ENCODE results near the gene ARHGAP1. TPM values are rescaled to one million over a fixed set of nuclear protein-coding genes. Genes with fewer than 3 reads are reported as not detected.

ARHGAP1 gene
- total and polyA plus RNA-seq, 2 donors (not counting 3 experiments of a cell fraction or from before 2014, with no cell fraction given), result 30.9 to 58.2 TPM

GRCh38 chr11:46697723-46698122 is 2.7 kb downstream of the ARHGAP1 start:
- FAIRE-seq (no peak), DNase-seq (ENCODE audit: low read depth, low spot score) (no peak)
- BruUV-seq (replicated peaks), result no TSS peak
- ChIA-PET CTCF (no interaction called here), POLR2A (no interaction called here)
- H3K27ac ChIP-seq (ENCODE audit: insufficient read depth, low read depth, low read length), result no peak overlapping the region
- no peaks in the 10 kb centered on the region for H4K20me1 ChIP-seq (replicated peaks; ENCODE audit: control insufficient read depth, extremely low read depth, insufficient read depth, low read length)
- H3K4me3 ChIP-seq (replicated peaks in 1 of 3; ENCODE audit: insufficient read depth in 1 of 3, low read depth in 1 of 3, low read length in 3 of 3), result no peak overlapping the region
- H3K79me2 ChIP-seq (ENCODE audit: control insufficient read depth, insufficient read depth, low read length), result peaks cover 28% of the 10 kb centered on the region
- H3K9ac ChIP-seq (replicated peaks; ENCODE audit: extremely low read depth, insufficient read depth, low read length), result no peak overlapping the region
- TF ChIP-seq MYC (IDR thresholded peaks at IDR 0.05; ENCODE audit: low read depth, low read length), result no peak
- TF ChIP-seq FOS (IDR thresholded peaks at IDR 0.05; ENCODE audit: borderline replicate concordance, insufficient read depth, low read length), result no peak
- TF ChIP-seq CTCF (IDR thresholded peaks at IDR 0.05; ENCODE audit: extremely low read depth in 1 of 2, insufficient read depth in 1 of 2, low read depth in 1 of 2, low read length in 2 of 2), result no peak
- TF ChIP-seq POLR2A (IDR thresholded peaks at IDR 0.05; ENCODE audit: low read depth, low read length), result no peak
- TF ChIP-seq GATA2 (IDR thresholded peaks at IDR 0.05; ENCODE audit: insufficient read depth, insufficient read length, low read depth, low read length), result no peak
- no peak for TF ChIP-seq JUN (IDR thresholded peaks at IDR 0.05; ENCODE audit: borderline replicate concordance, insufficient read depth, insufficient read length, low read depth)
- no peak for TF ChIP-seq MAX (IDR thresholded peaks at IDR 0.05; ENCODE audit: insufficient read depth, insufficient read length)
- TF ChIP-seq EZH2 (IDR thresholded peaks at IDR 0.05; ENCODE audit: borderline replicate concordance, low read depth, low read length, severe bottlenecking), result no peak
- no peak for TF ChIP-seq POLR2AphosphoS5 (IDR thresholded peaks at IDR 0.05; ENCODE audit: insufficient read depth, low read depth, low read length)
- intact Hi-C loops (cut with micrococcal nuclease) (no loop called here), dilution Hi-C loops (cut with MboI; ENCODE audit: extremely low pct_ligation_motif_present, low sequenced_read_pairs) (no loop called here)
- no peak overlapping the region for H3K4me2 ChIP-seq (ENCODE audit: insufficient read depth, low read length)
- H3K9me3 ChIP-seq (replicated peaks; ENCODE audit: control insufficient read depth, insufficient read depth, low read length), result no peaks in the 10 kb centered on the region
- no peaks in the 10 kb centered on the region for H3K9me1 ChIP-seq (replicated peaks; ENCODE audit: control insufficient read depth, extremely low read depth, insufficient read depth, low read length)
- H3K27me3 ChIP-seq (ENCODE audit: control insufficient read depth in 2 of 2, insufficient read depth in 2 of 2, low read length in 2 of 2), result no peaks in the 10 kb centered on the region
- H3K4me1 ChIP-seq (ENCODE audit: control insufficient read depth, extremely low read depth, insufficient read depth, low read length), result peaks cover 5% of the 10 kb centered on the region
- no peak overlapping the region for H2AFZ ChIP-seq (ENCODE audit: low read depth, low read length)
- H3K36me3 ChIP-seq (ENCODE audit: control insufficient read depth in 2 of 2, extremely low read depth in 1 of 2, insufficient read depth in 2 of 2, low read length in 2 of 2), result peaks cover 4 to 26% of the 10 kb centered on the region in 2 experiments
